SK-N-SH treated with all-trans-retinoic acid at 6 μM for 48 hours (cell line): ENCODE measurements around the gene B4GALT1.

Source experiments
- ATAC-seq: fragments of 200-7000 bp; cut with Tn5 transposase; 3 replicates; pipeline ENCODE4 v1.9.1; 2020; ENCODE audit warnings: mild to moderate bottlenecking, moderate library complexity
- ARNTL ChIP-seq: fragments of 450-650 bp; formaldehyde crosslinking; IDR thresholded peaks from 2 replicates; pipeline ENCODE4 v1.5.0; 2020; ENCODE audit warnings: low read depth, mild to moderate bottlenecking, moderate library complexity, borderline replicate concordance
- CSDC2 ChIP-seq: fragments of 250-450 bp; sonication (Bioruptor Pico); IDR thresholded peaks from 2 replicates; pipeline ENCODE4 v1.5.0; 2020; ENCODE audit warnings: mild to moderate bottlenecking, moderate library complexity
- ESRRG ChIP-seq: fragments of 250-450 bp; sonication (Bioruptor Pico); IDR thresholded peaks from 2 replicates; pipeline ENCODE4 v1.6.1; 2021; ENCODE audit warnings: mild to moderate bottlenecking
- GLIS3 ChIP-seq: fragments of 250-450 bp; sonication (Bioruptor Pico); IDR thresholded peaks from 2 replicates; pipeline ENCODE4 v1.5.0; 2020; ENCODE audit warnings: mild to moderate bottlenecking, moderate library complexity
- ISL1 ChIP-seq: fragments of 250-450 bp; sonication (Bioruptor Pico); IDR thresholded peaks from 2 replicates; pipeline ENCODE4 v2.1.2; 2022; ENCODE audit warnings: mild to moderate bottlenecking, moderate library complexity
- OSR1 ChIP-seq: fragments of 250-450 bp; sonication (Bioruptor Pico); IDR thresholded peaks from 2 replicates; pipeline ENCODE4 v1.8.0; 2022; ENCODE audit warnings: moderate library complexity, mild to moderate bottlenecking, inconsistent platforms
- RARB ChIP-seq: fragments of 250-450 bp; sonication (Bioruptor Pico); IDR thresholded peaks from 2 replicates; pipeline ENCODE4 v1.8.0; 2021; ENCODE audit warnings: mild to moderate bottlenecking, moderate library complexity
- SNAI2 ChIP-seq: fragments of 250-450 bp; sonication (Bioruptor Pico); IDR thresholded peaks from 2 replicates; pipeline ENCODE4 v1.5.0; 2020; ENCODE audit warnings: mild to moderate bottlenecking, moderate library complexity
- TCF4 ChIP-seq: fragments of 250-450 bp; sonication (Bioruptor Pico); IDR thresholded peaks from 2 replicates; pipeline ENCODE4 v1.8.0; 2021; ENCODE audit warnings: mild to moderate bottlenecking, moderate library complexity, borderline replicate concordance
- TOX ChIP-seq: fragments of 250-450 bp; sonication (Bioruptor Pico); IDR thresholded peaks from 2 replicates; pipeline ENCODE4 v1.8.0; 2021; ENCODE audit warnings: mild to moderate bottlenecking, moderate library complexity, borderline replicate concordance
- ZC3H10 ChIP-seq: fragments of 250-450 bp; sonication (Bioruptor Pico); IDR thresholded peaks from 2 replicates; pipeline ENCODE4 v1.5.1; 2021; ENCODE audit warnings: mild to moderate bottlenecking, moderate library complexity
- ZFP3 ChIP-seq: fragments of 250-450 bp; sonication (Bioruptor Pico); IDR thresholded peaks from 2 replicates; pipeline ENCODE4 v1.5.0; 2020; ENCODE audit warnings: mild to moderate bottlenecking, moderate library complexity
- ZNF565 ChIP-seq: fragments of 450-650 bp; formaldehyde crosslinking; conservative IDR thresholded peaks from 2 replicates; pipeline ENCODE4 v1.5.0; 2020; ENCODE audit warnings: low read depth, mild to moderate bottlenecking, moderate library complexity
- TF ChIP-seq, protein P1 (sequence below): fragments of 250-450 bp; sonication (Bioruptor Pico); IDR thresholded peaks from 2 replicates; pipeline ENCODE4 v1.5.0; 2020; ENCODE audit warnings: mild to moderate bottlenecking, moderate library complexity
- TF ChIP-seq, protein P2 (sequence below): fragments of 250-450 bp; sonication (Bioruptor Pico); IDR thresholded peaks from 2 replicates; pipeline ENCODE4 v1.8.0; 2020; ENCODE audit warnings: mild to moderate bottlenecking, moderate library complexity, borderline replicate concordance
- TF ChIP-seq, protein P3 (sequence below): fragments of 250-450 bp; sonication (Bioruptor Pico); IDR thresholded peaks from 2 replicates; pipeline ENCODE4 v1.5.1; 2020; ENCODE audit warnings: low read depth, mild to moderate bottlenecking, moderate library complexity
- TF ChIP-seq, protein P4 (sequence below): fragments of 250-450 bp; sonication (Bioruptor Pico); IDR thresholded peaks from 2 replicates; pipeline ENCODE4 v1.8.0; 2021; ENCODE audit warnings: low read depth, mild to moderate bottlenecking, moderate library complexity, borderline replicate concordance

B4GALT1 gene

DNA sequence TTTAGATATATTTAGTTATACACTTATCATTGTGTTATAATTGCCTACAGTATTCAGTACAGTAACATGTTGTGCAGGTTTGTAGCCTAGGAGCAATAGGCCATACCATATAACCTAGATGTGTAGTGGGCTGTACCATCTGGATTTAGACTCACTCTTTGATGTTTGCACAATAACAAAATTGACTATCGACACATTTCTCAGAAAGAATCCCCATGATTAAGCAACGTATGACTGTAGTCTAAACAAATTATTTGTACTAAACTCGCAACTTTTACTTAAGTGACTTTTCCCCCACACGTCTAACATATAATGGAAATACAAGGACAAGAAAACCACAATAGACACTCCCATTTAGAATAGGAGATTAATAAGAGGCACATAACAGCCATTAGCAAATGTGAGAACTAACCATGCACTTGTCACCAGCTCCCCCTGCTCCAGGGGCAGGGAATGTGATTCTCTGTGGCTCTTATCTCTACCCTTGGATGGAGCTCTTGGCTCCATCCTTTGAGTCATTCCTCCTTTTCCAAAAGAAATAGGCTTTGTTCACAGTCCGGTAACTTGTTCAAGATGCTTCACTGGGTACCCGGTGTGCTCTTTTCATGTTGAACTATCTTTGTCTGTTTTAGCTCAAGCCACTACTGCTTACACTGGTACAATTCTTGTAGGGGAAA lies 8.7 kb upstream of the B4GALT1 start:
- no peak for TF ChIP-seq ZFP3 (CRISPR knock-in tag)
- no peak for ATAC-seq

DNA sequence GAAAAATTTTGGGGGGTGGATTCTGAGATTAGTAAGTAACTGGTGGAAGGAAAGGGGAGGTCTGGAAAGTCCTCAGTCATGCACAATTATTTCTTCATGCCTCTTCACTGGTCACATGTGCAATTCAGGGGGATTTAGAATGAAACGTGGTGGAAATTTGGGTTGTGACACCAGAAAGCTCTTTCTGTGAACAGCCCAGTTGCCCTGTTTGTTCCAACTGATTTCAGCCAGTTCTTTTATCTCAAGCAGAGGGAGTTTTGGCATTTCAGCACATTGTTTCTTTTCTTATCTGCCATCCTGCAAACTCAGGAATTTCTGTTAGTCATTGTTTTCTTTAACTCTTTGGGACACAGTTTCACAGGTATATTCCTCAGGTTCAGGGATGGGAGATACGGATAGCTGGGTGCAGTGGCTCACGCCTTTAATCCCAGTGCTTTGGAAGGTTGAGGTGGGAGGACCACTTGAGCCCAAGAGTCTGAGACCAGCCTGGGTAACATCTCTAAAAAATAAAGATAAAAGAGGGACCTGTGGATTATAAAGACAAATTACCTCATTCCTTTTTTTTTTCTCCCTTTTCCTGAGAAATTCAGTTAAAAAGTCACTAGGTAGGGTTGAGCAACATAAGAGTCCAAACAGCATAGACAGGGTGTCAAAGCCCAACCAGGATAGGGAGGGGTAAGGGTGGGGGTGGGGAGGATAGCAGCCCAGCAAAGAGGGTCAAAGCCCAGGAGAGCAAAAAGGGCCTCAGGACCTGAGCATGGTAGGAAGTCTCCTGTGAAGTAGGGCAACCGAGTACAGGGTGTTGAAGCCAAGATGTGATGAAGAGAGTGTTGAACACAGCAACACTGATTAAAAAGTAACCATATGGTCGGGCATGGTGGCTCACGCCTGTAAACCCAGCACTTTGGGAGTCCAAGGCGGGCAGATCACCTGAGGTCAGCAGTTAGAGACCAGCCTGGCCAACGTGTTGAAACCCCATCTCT lies 5.4 kb upstream of the B4GALT1 start:
- ATAC-seq, result no peak
- TF ChIP-seq ZNF565 (CRISPR knock-in tag) (no peak), ARNTL (CRISPR knock-in tag) (no peak), ISL1 (CRISPR knock-in tag) (no peak), TCF4 (CRISPR knock-in tag) (no peak), GLIS3 (no peak), ZC3H10 (no peak), OSR1 (no peak)
- TF ChIP-seq, protein P1, sequence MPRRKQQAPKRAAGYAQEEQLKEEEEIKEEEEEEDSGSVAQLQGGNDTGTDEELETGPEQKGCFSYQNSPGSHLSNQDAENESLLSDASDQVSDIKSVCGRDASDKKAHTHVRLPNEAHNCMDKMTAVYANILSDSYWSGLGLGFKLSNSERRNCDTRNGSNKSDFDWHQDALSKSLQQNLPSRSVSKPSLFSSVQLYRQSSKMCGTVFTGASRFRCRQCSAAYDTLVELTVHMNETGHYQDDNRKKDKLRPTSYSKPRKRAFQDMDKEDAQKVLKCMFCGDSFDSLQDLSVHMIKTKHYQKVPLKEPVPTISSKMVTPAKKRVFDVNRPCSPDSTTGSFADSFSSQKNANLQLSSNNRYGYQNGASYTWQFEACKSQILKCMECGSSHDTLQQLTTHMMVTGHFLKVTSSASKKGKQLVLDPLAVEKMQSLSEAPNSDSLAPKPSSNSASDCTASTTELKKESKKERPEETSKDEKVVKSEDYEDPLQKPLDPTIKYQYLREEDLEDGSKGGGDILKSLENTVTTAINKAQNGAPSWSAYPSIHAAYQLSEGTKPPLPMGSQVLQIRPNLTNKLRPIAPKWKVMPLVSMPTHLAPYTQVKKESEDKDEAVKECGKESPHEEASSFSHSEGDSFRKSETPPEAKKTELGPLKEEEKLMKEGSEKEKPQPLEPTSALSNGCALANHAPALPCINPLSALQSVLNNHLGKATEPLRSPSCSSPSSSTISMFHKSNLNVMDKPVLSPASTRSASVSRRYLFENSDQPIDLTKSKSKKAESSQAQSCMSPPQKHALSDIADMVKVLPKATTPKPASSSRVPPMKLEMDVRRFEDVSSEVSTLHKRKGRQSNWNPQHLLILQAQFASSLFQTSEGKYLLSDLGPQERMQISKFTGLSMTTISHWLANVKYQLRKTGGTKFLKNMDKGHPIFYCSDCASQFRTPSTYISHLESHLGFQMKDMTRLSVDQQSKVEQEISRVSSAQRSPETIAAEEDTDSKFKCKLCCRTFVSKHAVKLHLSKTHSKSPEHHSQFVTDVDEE (CRISPR knock-in tag), result no peak

DNA sequence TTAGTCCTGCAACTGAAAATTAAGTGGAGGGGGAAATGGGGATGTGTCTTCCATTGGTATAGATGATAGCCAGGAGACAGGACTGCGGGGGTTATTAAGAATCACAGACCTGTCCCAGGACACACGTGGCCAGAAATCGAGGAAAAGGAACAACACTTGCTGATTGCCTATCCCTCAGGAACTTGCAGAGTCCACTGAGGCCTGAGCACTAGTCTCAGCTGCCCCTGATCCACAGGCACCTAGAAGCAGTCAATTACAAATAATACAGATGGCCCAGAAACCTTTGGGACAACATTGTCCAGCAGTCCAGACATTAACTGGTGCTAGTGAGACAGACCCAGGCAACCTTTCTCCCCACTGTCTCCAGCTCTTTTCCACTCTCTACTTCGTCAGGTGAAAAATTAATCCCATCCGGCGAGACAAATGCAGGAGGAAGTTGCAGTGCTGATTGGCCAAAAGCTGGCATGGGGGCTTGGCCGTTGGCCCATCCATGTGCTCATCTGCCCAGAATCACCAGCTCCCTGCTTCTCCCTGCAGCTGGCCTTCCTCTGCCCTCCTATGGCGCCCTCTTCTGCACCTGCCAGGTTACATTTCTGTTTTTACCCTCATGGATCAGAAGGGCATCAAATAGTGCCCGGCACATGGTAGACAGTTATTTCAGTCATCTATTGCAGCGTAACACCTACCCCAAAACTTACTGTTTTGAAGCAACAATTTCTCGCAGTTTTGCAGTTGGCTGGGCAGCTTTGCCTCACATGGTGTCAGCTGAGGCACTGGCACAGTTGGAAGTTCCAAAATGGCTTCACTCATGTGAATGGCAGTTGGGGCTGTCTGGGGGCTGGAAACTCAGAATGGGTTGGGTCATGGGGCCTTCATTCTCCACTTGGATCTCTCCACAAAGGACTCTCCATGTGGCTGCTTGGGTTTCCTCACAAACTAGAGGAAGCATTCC lies 3.6 kb upstream of the B4GALT1 start:
- TF ChIP-seq GLIS3, result no peak
- no peak for TF ChIP-seq TCF4 (CRISPR knock-in tag)
- no peak for TF ChIP-seq ESRRG (CRISPR knock-in tag)
- TF ChIP-seq, protein P2, sequence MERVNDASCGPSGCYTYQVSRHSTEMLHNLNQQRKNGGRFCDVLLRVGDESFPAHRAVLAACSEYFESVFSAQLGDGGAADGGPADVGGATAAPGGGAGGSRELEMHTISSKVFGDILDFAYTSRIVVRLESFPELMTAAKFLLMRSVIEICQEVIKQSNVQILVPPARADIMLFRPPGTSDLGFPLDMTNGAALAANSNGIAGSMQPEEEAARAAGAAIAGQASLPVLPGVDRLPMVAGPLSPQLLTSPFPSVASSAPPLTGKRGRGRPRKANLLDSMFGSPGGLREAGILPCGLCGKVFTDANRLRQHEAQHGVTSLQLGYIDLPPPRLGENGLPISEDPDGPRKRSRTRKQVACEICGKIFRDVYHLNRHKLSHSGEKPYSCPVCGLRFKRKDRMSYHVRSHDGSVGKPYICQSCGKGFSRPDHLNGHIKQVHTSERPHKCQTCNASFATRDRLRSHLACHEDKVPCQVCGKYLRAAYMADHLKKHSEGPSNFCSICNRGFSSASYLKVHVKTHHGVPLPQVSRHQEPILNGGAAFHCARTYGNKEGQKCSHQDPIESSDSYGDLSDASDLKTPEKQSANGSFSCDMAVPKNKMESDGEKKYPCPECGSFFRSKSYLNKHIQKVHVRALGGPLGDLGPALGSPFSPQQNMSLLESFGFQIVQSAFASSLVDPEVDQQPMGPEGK (CRISPR knock-in tag), result no peak
- TF ChIP-seq, protein P3, sequence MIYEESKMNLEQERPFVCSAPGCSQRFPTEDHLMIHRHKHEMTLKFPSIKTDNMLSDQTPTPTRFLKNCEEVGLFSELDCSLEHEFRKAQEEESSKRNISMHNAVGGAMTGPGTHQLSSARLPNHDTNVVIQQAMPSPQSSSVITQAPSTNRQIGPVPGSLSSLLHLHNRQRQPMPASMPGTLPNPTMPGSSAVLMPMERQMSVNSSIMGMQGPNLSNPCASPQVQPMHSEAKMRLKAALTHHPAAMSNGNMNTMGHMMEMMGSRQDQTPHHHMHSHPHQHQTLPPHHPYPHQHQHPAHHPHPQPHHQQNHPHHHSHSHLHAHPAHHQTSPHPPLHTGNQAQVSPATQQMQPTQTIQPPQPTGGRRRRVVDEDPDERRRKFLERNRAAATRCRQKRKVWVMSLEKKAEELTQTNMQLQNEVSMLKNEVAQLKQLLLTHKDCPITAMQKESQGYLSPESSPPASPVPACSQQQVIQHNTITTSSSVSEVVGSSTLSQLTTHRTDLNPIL (CRISPR knock-in tag), result no peak
- no peak for TF ChIP-seq RARB (CRISPR knock-in tag)
- no peak for TF ChIP-seq ZC3H10
- no peak for TF ChIP-seq SNAI2 (CRISPR knock-in tag)
- TF ChIP-seq ISL1 (CRISPR knock-in tag), result no peak
- TF ChIP-seq TOX (CRISPR knock-in tag), result no peak
- no peak for TF ChIP-seq ARNTL (CRISPR knock-in tag)
- TF ChIP-seq, protein P4, sequence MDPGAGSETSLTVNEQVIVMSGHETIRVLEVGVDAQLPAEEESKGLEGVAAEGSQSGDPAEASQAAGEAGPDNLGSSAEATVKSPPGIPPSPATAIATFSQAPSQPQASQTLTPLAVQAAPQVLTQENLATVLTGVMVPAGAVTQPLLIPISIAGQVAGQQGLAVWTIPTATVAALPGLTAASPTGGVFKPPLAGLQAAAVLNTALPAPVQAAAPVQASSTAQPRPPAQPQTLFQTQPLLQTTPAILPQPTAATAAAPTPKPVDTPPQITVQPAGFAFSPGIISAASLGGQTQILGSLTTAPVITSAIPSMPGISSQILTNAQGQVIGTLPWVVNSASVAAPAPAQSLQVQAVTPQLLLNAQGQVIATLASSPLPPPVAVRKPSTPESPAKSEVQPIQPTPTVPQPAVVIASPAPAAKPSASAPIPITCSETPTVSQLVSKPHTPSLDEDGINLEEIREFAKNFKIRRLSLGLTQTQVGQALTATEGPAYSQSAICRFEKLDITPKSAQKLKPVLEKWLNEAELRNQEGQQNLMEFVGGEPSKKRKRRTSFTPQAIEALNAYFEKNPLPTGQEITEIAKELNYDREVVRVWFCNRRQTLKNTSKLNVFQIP, result no peak
- no peak for TF ChIP-seq CSDC2 (CRISPR knock-in tag)
- TF ChIP-seq OSR1, result no peak
- no peak for TF ChIP-seq ZFP3 (CRISPR knock-in tag)
- TF ChIP-seq, protein P1 (CRISPR knock-in tag), result no peak
- no peak for TF ChIP-seq ZNF565 (CRISPR knock-in tag)
- ATAC-seq, result peak; percentile 31
